Large intestine (tissue), 3 donors: ENCODE data around the gene SECISBP2. TPM values are rescaled to one million over a fixed set of nuclear protein-coding genes. Genes with fewer than 3 reads are reported as not detected.

Source experiments
- DNase-seq, 2 donors: peaks; one replicate each; pipeline versions ENCODE4 v3.0.0 to v3.0.0-alpha.2; 2013
- H3K27ac ChIP-seq: one replicate; pipeline ENCODE4 v1.5.1; 2013; ENCODE audit warnings: low read length
- H3K27me3 ChIP-seq: 2 replicates; pipeline ENCODE4 v1.6.1; 2013; ENCODE audit warnings: low read length; ENCODE audit not compliant: control insufficient read depth, insufficient read depth
- H3K36me3 ChIP-seq: 2 replicates; pipeline ENCODE4 v1.6.1; 2013; ENCODE audit warnings: low read length; ENCODE audit not compliant: control insufficient read depth, insufficient read depth
- H3K4me1 ChIP-seq: one replicate; pipeline ENCODE4 v1.6.1; 2013; ENCODE audit warnings: low read length; ENCODE audit not compliant: control insufficient read depth, insufficient read depth
- H3K4me3 ChIP-seq: one replicate; pipeline ENCODE4 v1.5.1; 2013; ENCODE audit warnings: low read length
- H3K9me3 ChIP-seq: one replicate; pipeline ENCODE4 v1.6.1; 2013; ENCODE audit warnings: mild to moderate bottlenecking, low read depth, low read length, moderate library complexity; ENCODE audit not compliant: control insufficient read depth
- WGBS: methylation state at CpG from one replicate; pipeline ENCODE4 v1.1.5; 2013; ENCODE audit warnings: low lambda C conversion rate; ENCODE audit not compliant: insufficient coverage; 5-methylcytosine and 5-hydroxymethylcytosine counted together
- polyA plus RNA-seq: library from polyadenylated mRNA; unstranded; fragments of 120-200 nt; gene quantifications from one replicate; pipeline ENCODE4 v1.2.1, GENCODE V29; 2013

Gene SECISBP2
- polyA plus RNA-seq, 1 donor = 67.1 TPM

- H3K27me3 ChIP-seq = no peaks in the 10 kb centered on the region
- no peak for DNase-seq
- H3K4me1 ChIP-seq = no peaks in the 10 kb centered on the region
- H3K36me3 ChIP-seq = peaks cover 63% of the 10 kb centered on the region
- no peak overlapping the region for H3K4me3 ChIP-seq
- no CpG with 5 or more reads among the region's 26 CpGs for WGBS
- no peaks in the 10 kb centered on the region for H3K9me3 ChIP-seq
- H3K27ac ChIP-seq = no peak overlapping the region
Measured at GRCh38 chr9:89380437-89381307, 62.4 kb downstream of the SECISBP2 start.

- Histone ChIP-seq H3K36me3 (peaks cover 68% of the 10 kb centered on the region), H3K9me3 (no peaks in the 10 kb centered on the region), H3K27ac (no peak overlapping the region), H3K4me3 (no peak overlapping the region), H3K27me3 (no peaks in the 10 kb centered on the region), H3K4me1 (no peaks in the 10 kb centered on the region)
- no CpG with 5 or more reads among the region's 4 CpGs for WGBS
- no peak for DNase-seq
Measured at GRCh38 chr9:89381308-89381609, 63.0 kb downstream of the SECISBP2 start.

DNA sequence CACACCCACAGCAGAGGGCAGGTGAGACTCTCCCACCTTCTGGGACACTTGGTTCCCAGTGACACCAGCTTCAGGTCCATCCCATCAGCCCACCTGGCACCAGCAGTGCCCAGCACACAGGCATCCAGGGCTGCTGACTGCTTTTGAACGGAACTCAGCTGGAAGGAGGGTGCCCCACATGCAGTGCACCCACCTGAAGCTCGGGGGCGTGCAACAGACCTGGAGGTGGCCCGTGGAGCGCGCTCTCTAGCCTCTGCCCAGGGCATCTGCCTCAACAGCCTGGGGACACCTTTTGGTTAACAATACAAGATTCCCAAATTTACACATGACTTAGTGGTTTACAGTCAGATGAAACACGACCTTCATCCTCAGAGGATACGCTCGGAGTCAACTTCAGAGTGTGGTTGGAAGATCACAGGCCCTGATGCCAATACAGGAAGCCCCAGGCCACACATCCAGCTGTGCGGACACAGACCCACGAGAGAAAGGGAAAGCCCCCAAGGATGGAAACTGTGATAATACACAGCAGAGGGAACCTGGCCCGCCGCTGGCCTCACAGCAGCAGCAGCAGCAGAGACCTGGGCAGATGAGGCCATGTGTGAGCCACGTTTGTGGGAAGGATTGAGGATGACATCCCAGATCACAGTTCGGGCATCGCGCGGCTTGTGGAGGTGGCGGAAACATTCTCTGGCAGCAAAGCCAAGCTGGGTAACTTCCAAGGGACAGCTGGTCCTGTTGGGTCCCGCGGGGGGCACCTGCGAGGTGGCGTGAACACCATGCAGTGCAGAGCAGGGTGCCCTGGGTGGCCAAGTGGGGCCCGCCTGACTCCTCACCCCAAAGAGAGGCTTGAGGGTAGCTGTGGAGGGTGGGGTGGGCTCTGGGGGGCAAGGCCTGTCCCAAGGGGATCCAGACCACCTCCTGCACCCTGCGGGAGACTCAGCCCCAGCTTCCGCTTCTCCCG is 64.0 kb downstream of the SECISBP2 start:
- peaks cover under 1% of the 10 kb centered on the region for H3K4me1 ChIP-seq
- no peaks in the 10 kb centered on the region for H3K9me3 ChIP-seq
- DNase-seq = no peak
- no CpG with 5 or more reads among the region's 27 CpGs for WGBS
- H3K4me3 ChIP-seq = no peak overlapping the region
- peaks cover 75% of the 10 kb centered on the region for H3K36me3 ChIP-seq
- H3K27ac ChIP-seq = no peak overlapping the region
- no peaks in the 10 kb centered on the region for H3K27me3 ChIP-seq

- H3K4me1 ChIP-seq = peaks cover 7% of the 10 kb centered on the region
- H3K36me3 ChIP-seq = peaks cover 75% of the 10 kb centered on the region
- no peaks in the 10 kb centered on the region for H3K9me3 ChIP-seq
- no peak for DNase-seq
- WGBS = 80% methylated on average over 2 of the region's 16 CpGs
- H3K4me3 ChIP-seq = no peak overlapping the region
- no peak overlapping the region for H3K27ac ChIP-seq
- H3K27me3 ChIP-seq = no peaks in the 10 kb centered on the region
Measured at GRCh38 chr9:89383030-89383720, 64.9 kb downstream of the SECISBP2 start.

GRCh38 chr9:89383721-89384300 is 65.5 kb downstream of the SECISBP2 start:
- Histone ChIP-seq H3K4me3 (no peak overlapping the region), H3K36me3 (peaks cover 73% of the 10 kb centered on the region), H3K27ac (no peak overlapping the region), H3K4me1 (peaks cover 10% of the 10 kb centered on the region), H3K9me3 (no peaks in the 10 kb centered on the region), H3K27me3 (no peaks in the 10 kb centered on the region)
- no peak for DNase-seq
- WGBS = no CpG with 5 or more reads among the region's 19 CpGs

GRCh38 chr9:89384783-89385182 is 66.5 kb downstream of the SECISBP2 start:
- no peaks in the 10 kb centered on the region for H3K27me3 ChIP-seq
- WGBS = no CpG with 5 or more reads among the region's 15 CpGs
- no peak overlapping the region for H3K27ac ChIP-seq
- H3K4me3 ChIP-seq = no peak overlapping the region
- no peaks in the 10 kb centered on the region for H3K9me3 ChIP-seq
- no peak for DNase-seq
- peaks cover 10% of the 10 kb centered on the region for H3K4me1 ChIP-seq
- peaks cover 72% of the 10 kb centered on the region for H3K36me3 ChIP-seq

GRCh38 chr9:89386206-89386605 is 67.9 kb downstream of the SECISBP2 start:
- H3K4me1 ChIP-seq = peaks cover 10% of the 10 kb centered on the region

DNA sequence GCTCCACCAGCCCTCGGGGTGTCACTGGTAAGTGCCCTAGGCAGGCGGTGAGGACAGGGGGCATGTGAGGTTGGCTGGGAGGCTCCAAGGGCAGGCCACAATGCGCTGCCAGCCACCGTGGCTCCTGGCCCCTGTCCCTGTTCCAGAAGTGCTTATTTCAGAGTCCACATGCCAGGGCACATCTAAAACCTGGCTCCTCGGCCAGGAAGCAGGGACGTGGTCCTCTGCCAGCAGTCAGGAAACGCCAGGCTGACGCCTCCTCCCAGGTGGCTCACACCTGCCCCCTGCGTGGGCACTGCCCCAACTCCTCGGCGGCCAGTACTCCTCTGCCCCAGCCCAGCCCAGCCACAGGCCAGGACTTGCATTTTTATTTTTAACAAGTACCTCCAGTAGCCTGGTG is 68.5 kb downstream of the SECISBP2 start:
- Histone ChIP-seq H3K4me3 (no peak overlapping the region), H3K36me3 (peaks cover 83% of the 10 kb centered on the region), H3K4me1 (peaks cover 10% of the 10 kb centered on the region), H3K27me3 (no peaks in the 10 kb centered on the region), H3K27ac (no peak overlapping the region), H3K9me3 (no peaks in the 10 kb centered on the region)
- WGBS = no CpG with 5 or more reads among the region's 11 CpGs
- no peak for DNase-seq

More at GRCh38 chr9:89386206-89386605, 67.9 kb downstream of the SECISBP2 start:
- H3K27ac ChIP-seq = no peak overlapping the region
- no peaks in the 10 kb centered on the region for H3K9me3 ChIP-seq
- no CpG with 5 or more reads among the region's 11 CpGs for WGBS
- no peak for DNase-seq
- H3K36me3 ChIP-seq = peaks cover 83% of the 10 kb centered on the region
- H3K27me3 ChIP-seq = no peaks in the 10 kb centered on the region
- no peak overlapping the region for H3K4me3 ChIP-seq

DNA sequence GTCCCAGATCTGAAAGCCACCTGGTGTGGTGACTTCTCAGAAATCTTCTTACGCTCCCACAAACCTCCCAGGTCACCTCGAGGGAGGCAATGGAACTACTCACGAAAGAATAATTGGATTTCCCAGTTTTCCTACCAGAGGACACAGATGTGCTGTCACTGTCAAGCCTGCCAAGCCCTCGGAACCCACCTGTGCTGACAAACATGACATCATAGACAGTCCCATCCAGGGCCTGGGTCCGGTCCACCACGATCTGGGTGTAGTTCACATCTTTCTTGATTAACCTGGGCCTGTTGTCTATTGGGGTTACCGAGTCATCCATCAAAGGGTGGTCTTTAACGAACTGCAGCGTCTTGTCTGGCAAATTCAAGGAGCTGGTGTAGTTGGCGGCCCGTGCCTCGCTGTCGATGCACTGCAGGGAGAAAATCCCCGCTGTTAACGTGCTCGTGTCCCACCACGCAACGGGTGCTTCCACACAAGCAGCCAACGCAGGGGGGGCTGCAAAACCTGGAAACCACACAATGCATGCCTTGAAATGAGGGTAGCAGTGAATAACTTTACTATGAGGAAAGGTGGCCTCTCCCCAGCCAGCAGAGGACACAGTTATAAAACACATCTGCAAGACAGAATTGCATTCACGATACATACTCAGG is 69.0 kb downstream of the SECISBP2 start:
- WGBS = no CpG with 5 or more reads among the region's 20 CpGs
- peaks cover 82% of the 10 kb centered on the region for H3K36me3 ChIP-seq
- no peak for DNase-seq
- no peak overlapping the region for H3K4me3 ChIP-seq
- H3K9me3 ChIP-seq = no peaks in the 10 kb centered on the region
- H3K27ac ChIP-seq = peak overlapping the region; percentile 78
- H3K27me3 ChIP-seq = no peaks in the 10 kb centered on the region
- peaks cover 10% of the 10 kb centered on the region for H3K4me1 ChIP-seq
